GM18517 (cell line): ENCODE results near the gene SSC4D.
"Not testable (repeated sequence)": the region's sequence is repeated elsewhere in the genome, so short reads cannot be mapped to it uniquely, and the experiment has no call there.

Experiments used
- ATAC-seq: cut with Tn5 transposase; IDR thresholded peaks from one replicate; pipeline ENCODE4 v1.9.1; 2021; ENCODE audit warnings: mild to moderate bottlenecking, moderate library complexity; ENCODE audit not compliant: unreplicated experiment

The SSC4D gene

GRCh38 chr7:76387789-76388188 lies 21.7 kb downstream of the SSC4D start:
- ATAC-seq, result not testable (repeated sequence)

- ATAC-seq, result no peak
Measured at GRCh38 chr7:76386691-76387260, 22.7 kb downstream of the SSC4D start.

- ATAC-seq, result no peak
Measured at GRCh38 chr7:76383089-76383944, 26.2 kb downstream of the SSC4D start.

- ATAC-seq, result no peak
Measured at GRCh38 chr7:76381814-76382213, 27.7 kb downstream of the SSC4D start.

GRCh38 chr7:76380623-76380966 lies 28.9 kb downstream of the SSC4D start:
- ATAC-seq, result no peak

GRCh38 chr7:76377186-76377918 lies 32.1 kb downstream of the SSC4D start:
- no peak for ATAC-seq

- ATAC-seq, result no peak
Measured at GRCh38 chr7:76375251-76375650, 34.2 kb downstream of the SSC4D start.

GRCh38 chr7:76372984-76373833 lies 36.3 kb downstream of the SSC4D start:
- ATAC-seq, result no peak

- no peak for ATAC-seq
Measured at GRCh38 chr7:76371396-76371795, 38.1 kb downstream of the SSC4D start.

- no peak for ATAC-seq
Measured at GRCh38 chr7:76369018-76369417, 40.5 kb downstream of the SSC4D start.

GRCh38 chr7:76368190-76368589 lies 41.3 kb downstream of the SSC4D start:
- no peak for ATAC-seq

- no peak for ATAC-seq
Measured at GRCh38 chr7:76364198-76364584, 45.3 kb downstream of the SSC4D start.

GRCh38 chr7:76363754-76364153 lies 45.7 kb downstream of the SSC4D start:
- ATAC-seq, result not testable (repeated sequence)

- no peak for ATAC-seq
Measured at GRCh38 chr7:76359978-76360638, 49.4 kb downstream of the SSC4D start.

- peak; percentile 80 for ATAC-seq
Measured at GRCh38 chr7:76359111-76359977, 50.2 kb downstream of the SSC4D start.

GRCh38 chr7:76358481-76359110 lies 50.9 kb downstream of the SSC4D start, which contains the start of gene YWHAG:
Gene YWHAG (minus strand): TSS chr7:76358991. CDS start chr7:76358808, 183 bp downstream.
- peak; percentile 61 for ATAC-seq

GRCh38 chr7:76358011-76358480 lies 51.5 kb downstream of the SSC4D start:
- ATAC-seq, result peak; percentile 18

GRCh38 chr7:76357475-76358010 lies 52.0 kb downstream of the SSC4D start:
- no peak for ATAC-seq
